ENCODE data around the gene RTKN. TPM values are rescaled to one million over a fixed set of nuclear protein-coding genes. Genes with fewer than 3 reads are reported as not detected.

The RTKN gene
- total RNA-seq, 2 experiments from 2014 or later: 1.8 to 2.5 TPM

- Mint-ChIP-seq H3K4me3 (peak overlapping the region; percentile 86), H3K27me3 (no peaks in the 10 kb centered on the region), H3K9me3 (ENCODE audit: low read depth) (no peaks in the 10 kb centered on the region), H3K36me3 (ENCODE audit: low read depth) (no peaks in the 10 kb centered on the region), H3K27ac (peak overlapping the region; percentile 40), H3K4me1 (peaks cover 7% of the 10 kb centered on the region)
- ATAC-seq: no peak
- intact Hi-C loops (cut with DNase I, micrococcal nuclease): loop anchor here (1.0 to 10.0 kb wide), 11 partner anchors 28 to 656 kb away; partner anchors contain the start of genes C2orf81 (in 2 of the 2), STAMBP (in 2 of the 2), WDR54 (in 2 of the 2) and AUP1 (in 1 of the 2)
- CTCF ChIA-PET: interaction anchor here (0.8 to 3.2 kb wide), 14 partner anchors 10 to 565 kb away, joined by 3 to 16 read pairs (median 5); partner anchors contain the start of genes C2orf81, STAMBP and WDR54
- DNase-seq: no peak
- POLR2A ChIA-PET: interaction anchor here (1.0 kb wide), 1 partner anchor 62 kb away, joined by 7 read pairs; the partner anchor contains the start of gene INO80B
These were observed 49.3 kb downstream of the RTKN start for GRCh38 chr2:74392449-74392743.

- Mint-ChIP-seq H3K4me1 (peaks cover 7% of the 10 kb centered on the region), H3K27me3 (no peaks in the 10 kb centered on the region), H3K36me3 (ENCODE audit: low read depth) (no peaks in the 10 kb centered on the region), H3K27ac (peak overlapping the region; percentile 99), H3K4me3 (peak overlapping the region; percentile 86), H3K9me3 (ENCODE audit: low read depth) (no peaks in the 10 kb centered on the region)
- ChIA-PET CTCF (interaction anchor here (0.6 to 3.2 kb wide), 35 partner anchors 9 to 1010 kb away, joined by 3 to 16 read pairs (median 4); partner anchors contain the start of genes C2orf81, DCTN1, INO80B and STAMBP), POLR2A (interaction anchor here (1.0 kb wide), 1 partner anchor 63 kb away, joined by 7 read pairs; the partner anchor contains the start of gene INO80B)
- intact Hi-C loops (cut with DNase I, micrococcal nuclease): loop anchor here (1.0 to 10.0 kb wide), 12 partner anchors 29 to 655 kb away; partner anchors contain the start of genes C2orf81 (in 2 of the 2), STAMBP (in 2 of the 2), WDR54 (in 2 of the 2) and AUP1 (in 1 of the 2)
- DNase-seq (peak; percentile 98), ATAC-seq (peak; percentile 78)
These were observed 49.9 kb downstream of the RTKN start for GRCh38 chr2:74391580-74392448.

- ATAC-seq (peak; percentile 28), DNase-seq (no peak)
- Mint-ChIP-seq H3K36me3 (ENCODE audit: low read depth) (no peaks in the 10 kb centered on the region), H3K4me3 (peak overlapping the region; percentile 86), H3K4me1 (peaks cover 7% of the 10 kb centered on the region), H3K27me3 (no peaks in the 10 kb centered on the region), H3K9me3 (ENCODE audit: low read depth) (no peaks in the 10 kb centered on the region), H3K27ac (peak overlapping the region; percentile 99)
- intact Hi-C loops (cut with DNase I, micrococcal nuclease): loop anchor here (1.0 to 10.0 kb wide), 2 partner anchors 263 to 566 kb away; partner anchors contain the start of genes STAMBP (in 2 of the 2) and SEMA4F (in 1 of the 2)
- POLR2A ChIA-PET: interaction anchor here (0.7 to 1.0 kb wide), 2 partner anchors 63 to 213 kb away, joined by 7 to 8 read pairs; partner anchors contain the start of genes INO80B and MOB1A
- CTCF ChIA-PET: interaction anchor here (0.6 to 3.2 kb wide), 32 partner anchors 9 to 564 kb away, joined by 3 to 16 read pairs (median 4); partner anchors contain the start of genes C2orf81, DCTN1, INO80B and RTKN
These were observed 50.5 kb downstream of the RTKN start for GRCh38 chr2:74391209-74391579.

GRCh38 chr2:74390606-74391005, 51.1 kb downstream of the RTKN start:
- H3K27ac Mint-ChIP-seq: no peak overlapping the region
- POLR2A ChIA-PET: interaction anchor here (0.7 kb wide), 1 partner anchor 212 kb away, joined by 8 read pairs; the partner anchor contains the start of gene MOB1A

GRCh38 chr2:74387346-74387745, 54.4 kb downstream of the RTKN start:
- CTCF ChIA-PET: interaction anchor here (0.7 to 1.2 kb wide), 3 partner anchors 13 to 67 kb away, joined by 3 to 4 read pairs (median 4); no protein-coding TSS in a partner anchor
- ATAC-seq (peak; percentile 48), DNase-seq (no peak)
- intact Hi-C loops (cut with DNase I, micrococcal nuclease): no loop called here
- Mint-ChIP-seq H3K27ac (no peak overlapping the region), H3K4me3 (no peak overlapping the region), H3K36me3 (ENCODE audit: low read depth) (peaks cover 2% of the 10 kb centered on the region), H3K27me3 (no peaks in the 10 kb centered on the region), H3K4me1 (peaks cover 6% of the 10 kb centered on the region), H3K9me3 (ENCODE audit: low read depth) (no peaks in the 10 kb centered on the region)
- POLR2A ChIA-PET: no interaction called here

More at GRCh38 chr2:74390606-74391005, 51.1 kb downstream of the RTKN start:
- Mint-ChIP-seq H3K27me3 (no peaks in the 10 kb centered on the region), H3K9me3 (ENCODE audit: low read depth) (no peaks in the 10 kb centered on the region), H3K36me3 (ENCODE audit: low read depth) (no peaks in the 10 kb centered on the region), H3K4me3 (peak overlapping the region; percentile 86), H3K4me1 (peaks cover 7% of the 10 kb centered on the region)
- CTCF ChIA-PET: interaction anchor here (0.6 to 3.2 kb wide), 18 partner anchors 8 to 563 kb away, joined by 3 to 16 read pairs (median 5); partner anchors contain the start of genes DCTN1, INO80B and RTKN
- ATAC-seq: no peak
- intact Hi-C loops (cut with DNase I, micrococcal nuclease): loop anchor here (1.0 to 10.0 kb wide), 2 partner anchors 264 to 566 kb away; partner anchors contain the start of genes STAMBP (in 2 of the 2) and SEMA4F (in 1 of the 2)
- no peak for DNase-seq

- H3K36me3 Mint-ChIP-seq (ENCODE audit: low read depth): peaks cover 3% of the 10 kb centered on the region
These were observed 56.3 kb downstream of the RTKN start for GRCh38 chr2:74385396-74385795.

GRCh38 chr2:74384051-74384450, 57.7 kb downstream of the RTKN start:
- intact Hi-C loops (cut with DNase I, micrococcal nuclease): no loop called here
- Mint-ChIP-seq H3K4me3 (no peak overlapping the region), H3K36me3 (ENCODE audit: low read depth) (peaks cover 3% of the 10 kb centered on the region), H3K4me1 (peaks cover 22% of the 10 kb centered on the region), H3K27me3 (no peaks in the 10 kb centered on the region), H3K9me3 (ENCODE audit: low read depth) (no peaks in the 10 kb centered on the region), H3K27ac (no peak overlapping the region)
- DNase-seq (no peak), ATAC-seq (no peak)
- CTCF ChIA-PET: no interaction called here
- POLR2A ChIA-PET: no interaction called here

More at GRCh38 chr2:74385396-74385795, 56.3 kb downstream of the RTKN start:
- H3K4me3 Mint-ChIP-seq: no peak overlapping the region
- ChIA-PET POLR2A (no interaction called here), CTCF (interaction anchor here (0.9 to 1.5 kb wide), 2 partner anchors 50 to 55 kb away, joined by 3 to 8 read pairs; no protein-coding TSS in a partner anchor)
- no peaks in the 10 kb centered on the region for H3K9me3 Mint-ChIP-seq (ENCODE audit: low read depth)
- H3K27ac Mint-ChIP-seq: no peak overlapping the region
- intact Hi-C loops (cut with DNase I, micrococcal nuclease): no loop called here
- peaks cover 14% of the 10 kb centered on the region for H3K4me1 Mint-ChIP-seq
- DNase-seq (no peak), ATAC-seq (no peak)
- no peaks in the 10 kb centered on the region for H3K27me3 Mint-ChIP-seq

GRCh38 chr2:74383254-74383653, 58.5 kb downstream of the RTKN start:
- H3K9me3 Mint-ChIP-seq (ENCODE audit: low read depth): no peaks in the 10 kb centered on the region
- intact Hi-C loops (cut with DNase I, micrococcal nuclease): no loop called here
- H3K4me3 Mint-ChIP-seq: no peak overlapping the region
- CTCF ChIA-PET: no interaction called here
- POLR2A ChIA-PET: no interaction called here
- H3K36me3 Mint-ChIP-seq (ENCODE audit: low read depth): peaks cover 3% of the 10 kb centered on the region
- peaks cover 24% of the 10 kb centered on the region for H3K4me1 Mint-ChIP-seq
- H3K27ac Mint-ChIP-seq: no peak overlapping the region
- H3K27me3 Mint-ChIP-seq: no peaks in the 10 kb centered on the region
- no peak for DNase-seq
- no peak for ATAC-seq

- no peak for DNase-seq
- Mint-ChIP-seq H3K27ac (no peak overlapping the region), H3K27me3 (no peaks in the 10 kb centered on the region), H3K4me1 (peaks cover 24% of the 10 kb centered on the region), H3K36me3 (ENCODE audit: low read depth) (peaks cover 7% of the 10 kb centered on the region), H3K9me3 (ENCODE audit: low read depth) (no peaks in the 10 kb centered on the region), H3K4me3 (no peak overlapping the region)
- ChIA-PET CTCF (interaction anchor here (1.1 to 1.2 kb wide), 2 partner anchors 10 to 100 kb away, joined by 4 to 9 read pairs; no protein-coding TSS in a partner anchor), POLR2A (interaction anchor here (0.6 kb wide), 2 partner anchors 72 to 100 kb away, joined by 3 read pairs; no protein-coding TSS in a partner anchor)
- intact Hi-C loops (cut with DNase I, micrococcal nuclease): no loop called here
- no peak for ATAC-seq
These were observed 60.0 kb downstream of the RTKN start for GRCh38 chr2:74381751-74382150.

GRCh38 chr2:74379851-74380789, 61.6 kb downstream of the RTKN start, which contains the start of gene DCTN1:
Gene DCTN1 (minus strand): TSS chr2:74380311. CDS start chr2:74380037, 274 bp downstream.
- no peaks in the 10 kb centered on the region for H3K27me3 Mint-ChIP-seq
- intact Hi-C loops (cut with DNase I, micrococcal nuclease): no loop called here
- ChIA-PET POLR2A (no interaction called here), CTCF (interaction anchor here (0.7 to 2.7 kb wide), 2 partner anchors 10 to 56 kb away, joined by 3 to 11 read pairs; no protein-coding TSS in a partner anchor)
- no peak within 1 kb of the TSS for H3K4me3 Mint-ChIP-seq
- peaks cover 7% of the 10 kb centered on the region for H3K36me3 Mint-ChIP-seq (ENCODE audit: low read depth)
- peaks cover 24% of the 10 kb centered on the region for H3K4me1 Mint-ChIP-seq
- ATAC-seq (peak; percentile 82), DNase-seq (peak; percentile 52)
- H3K27ac Mint-ChIP-seq: peak within 1 kb of the TSS; percentile 42
- H3K9me3 Mint-ChIP-seq (ENCODE audit: low read depth): no peaks in the 10 kb centered on the region

Data from activated CD4-positive, alpha-beta T cell treated with anti-CD3 and anti-CD28 coated beads for 36 hours (primary cell).